Peyer's patch (tissue), 4 donors: Measurements from ENCODE around the gene HEATR9.
A peak's percentile ranks its signal among the peaks of the same experiment; 100 is the strongest.

Experiments used
- POLR2A ChIP-seq, 2 donors: fragments of 450-650 bp; IDR thresholded peaks; one replicate each; pipeline ENCODE4 v1.5.1; 2017; ENCODE audit warnings: antibody characterized with exemption in 2 of 2, mild to moderate bottlenecking in 2 of 2, moderate library complexity in 2 of 2
- TF ChIP-seq, protein P1 (sequence below), 6 experiments: fragments of 450-650 bp in 4 of 6; fragments of 200-600 bp in 2 of 6; sonication (generic) in 1 of 6; IDR thresholded peaks; one replicate each; pipeline ENCODE4 v1.5.1; 2017 to 2019; ENCODE audit warnings: antibody characterized with exemption in 6 of 6, mild to moderate bottlenecking in 3 of 6, moderate library complexity in 1 of 6

- TF ChIP-seq, protein P1, sequence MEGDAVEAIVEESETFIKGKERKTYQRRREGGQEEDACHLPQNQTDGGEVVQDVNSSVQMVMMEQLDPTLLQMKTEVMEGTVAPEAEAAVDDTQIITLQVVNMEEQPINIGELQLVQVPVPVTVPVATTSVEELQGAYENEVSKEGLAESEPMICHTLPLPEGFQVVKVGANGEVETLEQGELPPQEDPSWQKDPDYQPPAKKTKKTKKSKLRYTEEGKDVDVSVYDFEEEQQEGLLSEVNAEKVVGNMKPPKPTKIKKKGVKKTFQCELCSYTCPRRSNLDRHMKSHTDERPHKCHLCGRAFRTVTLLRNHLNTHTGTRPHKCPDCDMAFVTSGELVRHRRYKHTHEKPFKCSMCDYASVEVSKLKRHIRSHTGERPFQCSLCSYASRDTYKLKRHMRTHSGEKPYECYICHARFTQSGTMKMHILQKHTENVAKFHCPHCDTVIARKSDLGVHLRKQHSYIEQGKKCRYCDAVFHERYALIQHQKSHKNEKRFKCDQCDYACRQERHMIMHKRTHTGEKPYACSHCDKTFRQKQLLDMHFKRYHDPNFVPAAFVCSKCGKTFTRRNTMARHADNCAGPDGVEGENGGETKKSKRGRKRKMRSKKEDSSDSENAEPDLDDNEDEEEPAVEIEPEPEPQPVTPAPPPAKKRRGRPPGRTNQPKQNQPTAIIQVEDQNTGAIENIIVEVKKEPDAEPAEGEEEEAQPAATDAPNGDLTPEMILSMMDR (IDR thresholded peaks at IDR 0.05), result peak in 1 of 6 experiments; percentile 11
- no peak for TF ChIP-seq POLR2A (IDR thresholded peaks at IDR 0.05)
Measured at GRCh38 chr17:35906926-35907637, 38.4 kb upstream of the HEATR9 start.
